Measurements from ENCODE around the gene MAP3K3. TPM values are rescaled to one million over a fixed set of nuclear protein-coding genes. Genes with fewer than 3 reads are reported as not detected.

MAP3K3 gene
- total and polyA plus RNA-seq, 2 experiments from 2014 or later = 6.1 to 24.6 TPM

DNA sequence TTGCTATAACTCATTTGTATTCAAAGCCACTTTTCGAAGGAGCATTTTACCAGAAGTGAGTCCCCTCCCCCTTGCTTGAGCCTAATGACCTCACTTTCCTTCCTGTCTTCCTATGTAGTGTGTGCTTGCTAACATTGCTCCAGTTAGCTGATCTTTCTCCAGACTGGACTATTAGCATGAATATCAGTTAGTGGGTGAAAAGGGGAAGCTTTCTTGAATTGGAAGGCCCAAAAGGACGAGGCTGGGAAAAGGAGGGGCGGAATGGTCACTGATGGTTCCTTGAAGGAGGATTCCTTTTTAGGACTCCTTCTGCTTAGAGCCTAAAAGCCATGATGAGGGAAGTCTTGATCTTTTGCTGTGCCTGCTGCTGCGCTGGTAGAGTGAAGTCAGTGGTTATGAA lies 11.9 kb downstream of the MAP3K3 start (continued):
- TF ChIP-seq, protein P1, sequence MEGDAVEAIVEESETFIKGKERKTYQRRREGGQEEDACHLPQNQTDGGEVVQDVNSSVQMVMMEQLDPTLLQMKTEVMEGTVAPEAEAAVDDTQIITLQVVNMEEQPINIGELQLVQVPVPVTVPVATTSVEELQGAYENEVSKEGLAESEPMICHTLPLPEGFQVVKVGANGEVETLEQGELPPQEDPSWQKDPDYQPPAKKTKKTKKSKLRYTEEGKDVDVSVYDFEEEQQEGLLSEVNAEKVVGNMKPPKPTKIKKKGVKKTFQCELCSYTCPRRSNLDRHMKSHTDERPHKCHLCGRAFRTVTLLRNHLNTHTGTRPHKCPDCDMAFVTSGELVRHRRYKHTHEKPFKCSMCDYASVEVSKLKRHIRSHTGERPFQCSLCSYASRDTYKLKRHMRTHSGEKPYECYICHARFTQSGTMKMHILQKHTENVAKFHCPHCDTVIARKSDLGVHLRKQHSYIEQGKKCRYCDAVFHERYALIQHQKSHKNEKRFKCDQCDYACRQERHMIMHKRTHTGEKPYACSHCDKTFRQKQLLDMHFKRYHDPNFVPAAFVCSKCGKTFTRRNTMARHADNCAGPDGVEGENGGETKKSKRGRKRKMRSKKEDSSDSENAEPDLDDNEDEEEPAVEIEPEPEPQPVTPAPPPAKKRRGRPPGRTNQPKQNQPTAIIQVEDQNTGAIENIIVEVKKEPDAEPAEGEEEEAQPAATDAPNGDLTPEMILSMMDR (conservative IDR thresholded peaks at IDR 0.05; ENCODE audit: low read depth in 2 of 2) = no peak
- TF ChIP-seq, protein P2, sequence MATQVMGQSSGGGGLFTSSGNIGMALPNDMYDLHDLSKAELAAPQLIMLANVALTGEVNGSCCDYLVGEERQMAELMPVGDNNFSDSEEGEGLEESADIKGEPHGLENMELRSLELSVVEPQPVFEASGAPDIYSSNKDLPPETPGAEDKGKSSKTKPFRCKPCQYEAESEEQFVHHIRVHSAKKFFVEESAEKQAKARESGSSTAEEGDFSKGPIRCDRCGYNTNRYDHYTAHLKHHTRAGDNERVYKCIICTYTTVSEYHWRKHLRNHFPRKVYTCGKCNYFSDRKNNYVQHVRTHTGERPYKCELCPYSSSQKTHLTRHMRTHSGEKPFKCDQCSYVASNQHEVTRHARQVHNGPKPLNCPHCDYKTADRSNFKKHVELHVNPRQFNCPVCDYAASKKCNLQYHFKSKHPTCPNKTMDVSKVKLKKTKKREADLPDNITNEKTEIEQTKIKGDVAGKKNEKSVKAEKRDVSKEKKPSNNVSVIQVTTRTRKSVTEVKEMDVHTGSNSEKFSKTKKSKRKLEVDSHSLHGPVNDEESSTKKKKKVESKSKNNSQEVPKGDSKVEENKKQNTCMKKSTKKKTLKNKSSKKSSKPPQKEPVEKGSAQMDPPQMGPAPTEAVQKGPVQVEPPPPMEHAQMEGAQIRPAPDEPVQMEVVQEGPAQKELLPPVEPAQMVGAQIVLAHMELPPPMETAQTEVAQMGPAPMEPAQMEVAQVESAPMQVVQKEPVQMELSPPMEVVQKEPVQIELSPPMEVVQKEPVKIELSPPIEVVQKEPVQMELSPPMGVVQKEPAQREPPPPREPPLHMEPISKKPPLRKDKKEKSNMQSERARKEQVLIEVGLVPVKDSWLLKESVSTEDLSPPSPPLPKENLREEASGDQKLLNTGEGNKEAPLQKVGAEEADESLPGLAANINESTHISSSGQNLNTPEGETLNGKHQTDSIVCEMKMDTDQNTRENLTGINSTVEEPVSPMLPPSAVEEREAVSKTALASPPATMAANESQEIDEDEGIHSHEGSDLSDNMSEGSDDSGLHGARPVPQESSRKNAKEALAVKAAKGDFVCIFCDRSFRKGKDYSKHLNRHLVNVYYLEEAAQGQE (IDR thresholded peaks at IDR 0.05; ENCODE audit: unreplicated experiment) = no peak
- TF ChIP-seq STAT1 (IDR thresholded peaks at IDR 0.05; ENCODE audit: unreplicated experiment) (no peak), JUNB (IDR thresholded peaks at IDR 0.05; ENCODE audit: unreplicated experiment) (no peak), NANOG (IDR thresholded peaks at IDR 0.05; ENCODE audit: borderline replicate concordance) (no peak), ZNF114 (CRISPR knock-in tag; IDR thresholded peaks at IDR 0.05) (no peak), CREB1 (CRISPR knock-in tag; IDR thresholded peaks at IDR 0.05; ENCODE audit: low read depth) (no peak), EZH2 (IDR thresholded peaks at IDR 0.05; ENCODE audit: low read depth, unreplicated experiment) (no peak), EZH2phosphoT487 (IDR thresholded peaks at IDR 0.05; ENCODE audit: unreplicated experiment) (no peak), ZNF331 (CRISPR knock-in tag; IDR thresholded peaks at IDR 0.05; ENCODE audit: low read depth) (no peak), POLR2AphosphoS5 (IDR thresholded peaks at IDR 0.05; ENCODE audit: low read depth) (no peak)
- TF ChIP-seq, protein P3, sequence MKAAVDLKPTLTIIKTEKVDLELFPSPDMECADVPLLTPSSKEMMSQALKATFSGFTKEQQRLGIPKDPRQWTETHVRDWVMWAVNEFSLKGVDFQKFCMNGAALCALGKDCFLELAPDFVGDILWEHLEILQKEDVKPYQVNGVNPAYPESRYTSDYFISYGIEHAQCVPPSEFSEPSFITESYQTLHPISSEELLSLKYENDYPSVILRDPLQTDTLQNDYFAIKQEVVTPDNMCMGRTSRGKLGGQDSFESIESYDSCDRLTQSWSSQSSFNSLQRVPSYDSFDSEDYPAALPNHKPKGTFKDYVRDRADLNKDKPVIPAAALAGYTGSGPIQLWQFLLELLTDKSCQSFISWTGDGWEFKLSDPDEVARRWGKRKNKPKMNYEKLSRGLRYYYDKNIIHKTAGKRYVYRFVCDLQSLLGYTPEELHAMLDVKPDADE (IDR thresholded peaks at IDR 0.05) = no peak

DNA sequence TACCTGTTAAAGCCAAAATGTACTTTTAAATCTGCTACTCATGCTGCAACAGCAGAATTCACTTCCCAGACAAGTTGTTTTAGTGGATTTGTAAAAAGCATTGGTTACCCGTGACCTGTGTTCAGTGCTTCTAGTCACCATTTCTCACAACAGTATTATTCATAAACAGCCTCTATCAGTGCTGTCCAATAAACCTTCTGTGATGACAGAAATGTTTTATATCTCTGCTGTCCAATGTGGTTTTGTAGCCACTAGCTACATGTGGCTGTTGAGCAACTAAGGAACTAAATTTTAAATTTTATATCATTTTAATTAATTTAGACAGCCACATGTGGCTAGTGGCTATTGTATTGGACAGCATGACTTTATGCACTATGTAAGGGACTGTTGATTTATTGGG lies 12.6 kb downstream of the MAP3K3 start:
- peaks cover 10% of the 10 kb centered on the region; the same call in 1 of the 2 replicates for H4K20me1 ChIP-seq (replicated peaks; ENCODE audit: insufficient read depth)
- Mint-ChIP-seq H3K27me3 (ENCODE audit: insufficient read depth, low read depth, poor library complexity) (peaks cover 1% of the 10 kb centered on the region), H3K27ac (no peak overlapping the region), H3K4me1 (peaks cover 23% of the 10 kb centered on the region), H3K9me3 (no peaks in the 10 kb centered on the region), H3K36me3 (ENCODE audit: low read depth) (peaks cover 8% of the 10 kb centered on the region; the same call in 2 of the 3 replicates), H3K4me3 (no peak overlapping the region)
- no peak overlapping the region for H3K27ac ChIP-seq (ENCODE audit: low read depth)
- no peak overlapping the region for H2AFZ ChIP-seq
- H3K79me2 ChIP-seq (replicated peaks; ENCODE audit: insufficient read depth) = peaks cover 14% of the 10 kb centered on the region
- no peaks in the 10 kb centered on the region for H3K9me2 ChIP-seq (ENCODE audit: insufficient read depth)
- no peaks in the 10 kb centered on the region for H3F3A ChIP-seq (replicated peaks; ENCODE audit: low read depth)
- DNase-seq (ENCODE audit: low spot score) = no peak
- H3K4me1 ChIP-seq (ENCODE audit: insufficient read depth) = peaks cover 24% of the 10 kb centered on the region
- H3K4me2 ChIP-seq = no peak overlapping the region
- no peak overlapping the region for H3K4me3 ChIP-seq
- ATAC-seq = no peak
- H3K27me3 ChIP-seq (ENCODE audit: insufficient read depth) = no peaks in the 10 kb centered on the region
- no peaks in the 10 kb centered on the region for H3K36me3 ChIP-seq (ENCODE audit: insufficient read depth)
- TF ChIP-seq JUNB (IDR thresholded peaks at IDR 0.05; ENCODE audit: unreplicated experiment) (no peak), STAT1 (IDR thresholded peaks at IDR 0.05; ENCODE audit: unreplicated experiment) (no peak), EZH2 (IDR thresholded peaks at IDR 0.05; ENCODE audit: low read depth, unreplicated experiment) (no peak), ZNF114 (CRISPR knock-in tag; IDR thresholded peaks at IDR 0.05) (no peak), ZNF331 (CRISPR knock-in tag; IDR thresholded peaks at IDR 0.05; ENCODE audit: low read depth) (no peak), NANOG (IDR thresholded peaks at IDR 0.05; ENCODE audit: borderline replicate concordance) (no peak), POLR2AphosphoS5 (IDR thresholded peaks at IDR 0.05; ENCODE audit: low read depth) (no peak), CREB1 (CRISPR knock-in tag; IDR thresholded peaks at IDR 0.05; ENCODE audit: low read depth) (no peak)
- TF ChIP-seq, protein P2 (IDR thresholded peaks at IDR 0.05; ENCODE audit: unreplicated experiment) = no peak
